HEK293 (cell line): ENCODE measurements around the gene TNFAIP3.

Source experiments
- CTCF ChIA-PET: fragments of 350-600 bp; formaldehyde crosslinking; extraction: SDS; loops from one replicate; lab custom pipeline; 2021; ENCODE audit warnings: antibody characterized with exemption; lab: Yijun Ruan, JAX
- POLR2A ChIA-PET: fragments of 300-600 bp; formaldehyde crosslinking; extraction: SDS; loops from one replicate; lab custom pipeline; 2020; ENCODE audit warnings: antibody characterized with exemption, inconsistent platforms; lab: Yijun Ruan, JAX
- H3K27ac ChIP-seq: fragments of 200-500 bp; sonication (Bioruptor generic); 2 replicates; pipeline ENCODE4 v1.5.1; 2014; ENCODE audit warnings: low read depth, low read length, control low read depth, inconsistent platforms; ENCODE audit errors: extremely low read depth
- H3K36me3 ChIP-seq, 2 experiments: fragments of 200-500 bp in 1 of 2; sonication (Bioruptor generic) in 1 of 2; 1 replicate in 1 of 2; 2 replicates in 1 of 2; pipeline ENCODE4 v1.5.1; 2014 to 2017; ENCODE audit warnings: inconsistent platforms in 2 of 2, low read length in 2 of 2; ENCODE audit not compliant: control insufficient read depth in 2 of 2, insufficient read depth in 1 of 2
- H3K4me1 ChIP-seq: fragments of 200-500 bp; sonication (Bioruptor generic); 2 replicates; pipeline ENCODE4 v1.5.1; 2014; ENCODE audit warnings: mild to moderate bottlenecking, low read length, inconsistent platforms; ENCODE audit not compliant: control insufficient read depth, insufficient read depth
- H3K4me3 ChIP-seq: 2 replicates; pipeline ENCODE4 v1.5.1; 2011; ENCODE audit warnings: low read depth, mild to moderate bottlenecking, control low read depth, low read length, moderate library complexity
- H3K9me3 ChIP-seq: fragments of 200-500 bp; sonication (Bioruptor generic); 2 replicates; pipeline ENCODE4 v1.5.1; 2014; ENCODE audit warnings: low read depth, low read length, inconsistent platforms; ENCODE audit not compliant: control insufficient read depth, insufficient read depth
- BCL11B ChIP-seq: fragments of 450-650 bp; formaldehyde crosslinking; IDR thresholded peaks from 2 replicates; pipeline ENCODE4 v1.5.1; 2016; ENCODE audit warnings: low read depth, missing biosample characterization, missing genetic modification characterization
- GLI2 ChIP-seq: fragments of 450-650 bp; formaldehyde crosslinking; IDR thresholded peaks from 2 replicates; pipeline ENCODE4; 2017; ENCODE audit warnings: missing biosample characterization, missing genetic modification characterization, low read depth, borderline replicate concordance
- GLI4 ChIP-seq: fragments of 450-650 bp; formaldehyde crosslinking; IDR thresholded peaks from 2 replicates; pipeline ENCODE4 v1.5.1; 2016; ENCODE audit warnings: missing biosample characterization, missing genetic modification characterization
- GLIS2 ChIP-seq: fragments of 450-650 bp; formaldehyde crosslinking; IDR thresholded peaks from 2 replicates; pipeline ENCODE4 v1.5.1; 2016; ENCODE audit warnings: missing biosample characterization, missing genetic modification characterization
- KLF17 ChIP-seq: fragments of 450-650 bp; formaldehyde crosslinking; IDR thresholded peaks from 2 replicates; pipeline ENCODE4 v1.5.1; 2016; ENCODE audit warnings: missing biosample characterization, missing genetic modification characterization
- PRDM1 ChIP-seq: fragments of 450-650 bp; formaldehyde crosslinking; IDR thresholded peaks from 2 replicates; pipeline ENCODE4; 2016; ENCODE audit warnings: missing biosample characterization, missing genetic modification characterization
- SP3 ChIP-seq: fragments of 450-650 bp; formaldehyde crosslinking; IDR thresholded peaks from 2 replicates; pipeline ENCODE4 v1.5.1; 2016; ENCODE audit warnings: missing biosample characterization, missing genetic modification characterization
- TRIM28 ChIP-seq: IDR thresholded peaks from 2 replicates; pipeline ENCODE4 v1.6.1; 2011; ENCODE audit warnings: low read length, control low read depth, borderline replicate concordance
- ZNF155 ChIP-seq: fragments of 450-650 bp; formaldehyde crosslinking; IDR thresholded peaks from 2 replicates; pipeline ENCODE4 v1.5.1; 2016; ENCODE audit warnings: missing biosample characterization, missing genetic modification characterization
- ZNF48 ChIP-seq: fragments of 450-650 bp; formaldehyde crosslinking; IDR thresholded peaks from 2 replicates; pipeline ENCODE4 v1.5.1; 2016; ENCODE audit warnings: missing biosample characterization, missing genetic modification characterization
- ZNF837 ChIP-seq: fragments of 450-650 bp; formaldehyde crosslinking; IDR thresholded peaks from 2 replicates; pipeline ENCODE4 v1.5.1; 2016; ENCODE audit warnings: missing biosample characterization, missing genetic modification characterization
- TF ChIP-seq, protein P1 (sequence below): fragments of 450-650 bp; formaldehyde crosslinking; IDR thresholded peaks from 2 replicates; pipeline ENCODE4; 2016; ENCODE audit warnings: missing biosample characterization, missing genetic modification characterization
- TF ChIP-seq, protein P2 (sequence below): fragments of 450-650 bp; formaldehyde crosslinking; IDR thresholded peaks from 2 replicates; pipeline ENCODE4 v1.5.1; 2016; ENCODE audit warnings: missing biosample characterization, missing genetic modification characterization
- TF ChIP-seq, protein P3 (sequence below): fragments of 450-650 bp; formaldehyde crosslinking; IDR thresholded peaks from 2 replicates; pipeline ENCODE4 v1.5.1; 2016; ENCODE audit warnings: missing biosample characterization, missing genetic modification characterization
- TF ChIP-seq, protein P4 (sequence below): fragments of 450-650 bp; formaldehyde crosslinking; IDR thresholded peaks from 2 replicates; pipeline ENCODE4 v1.5.1; 2016; ENCODE audit warnings: missing biosample characterization, missing genetic modification characterization

Gene TNFAIP3

GRCh38 chr6:137914530-137915193, 47.6 kb downstream of the TNFAIP3 start:
- CTCF ChIA-PET: interaction anchor here (0.6 kb wide), 1 partner anchor 559 kb away, joined by 3 read pairs; no protein-coding TSS in a partner anchor
- TF ChIP-seq, protein P1, sequence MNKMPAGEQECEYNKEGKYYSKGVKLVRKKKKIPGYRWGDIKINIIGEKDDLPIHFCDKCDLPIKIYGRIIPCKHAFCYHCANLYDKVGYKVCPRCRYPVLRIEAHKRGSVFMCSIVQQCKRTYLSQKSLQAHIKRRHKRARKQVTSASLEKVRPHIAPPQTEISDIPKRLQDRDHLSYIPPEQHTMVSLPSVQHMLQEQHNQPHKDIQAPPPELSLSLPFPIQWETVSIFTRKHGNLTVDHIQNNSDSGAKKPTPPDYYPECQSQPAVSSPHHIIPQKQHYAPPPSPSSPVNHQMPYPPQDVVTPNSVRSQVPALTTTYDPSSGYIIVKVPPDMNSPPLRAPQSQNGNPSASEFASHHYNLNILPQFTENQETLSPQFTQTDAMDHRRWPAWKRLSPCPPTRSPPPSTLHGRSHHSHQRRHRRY: no peak
- TF ChIP-seq TRIM28 (no peak), SP3 (no peak), GLI2 (no peak), GLIS2 (tag by site-specific recombination) (no peak), PRDM1 (tag by site-specific recombination) (no peak), ZNF48 (tag by site-specific recombination) (no peak), ZNF837 (tag by site-specific recombination) (no peak), KLF17 (tag by site-specific recombination) (no peak), ZNF155 (tag by site-specific recombination) (no peak), GLI4 (tag by site-specific recombination) (no peak), BCL11B (tag by site-specific recombination) (no peak)
- TF ChIP-seq, protein P2, sequence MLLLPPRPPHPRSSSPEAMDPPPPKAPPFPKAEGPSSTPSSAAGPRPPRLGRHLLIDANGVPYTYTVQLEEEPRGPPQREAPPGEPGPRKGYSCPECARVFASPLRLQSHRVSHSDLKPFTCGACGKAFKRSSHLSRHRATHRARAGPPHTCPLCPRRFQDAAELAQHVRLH (tag by site-specific recombination): no peak
- TF ChIP-seq, protein P3, sequence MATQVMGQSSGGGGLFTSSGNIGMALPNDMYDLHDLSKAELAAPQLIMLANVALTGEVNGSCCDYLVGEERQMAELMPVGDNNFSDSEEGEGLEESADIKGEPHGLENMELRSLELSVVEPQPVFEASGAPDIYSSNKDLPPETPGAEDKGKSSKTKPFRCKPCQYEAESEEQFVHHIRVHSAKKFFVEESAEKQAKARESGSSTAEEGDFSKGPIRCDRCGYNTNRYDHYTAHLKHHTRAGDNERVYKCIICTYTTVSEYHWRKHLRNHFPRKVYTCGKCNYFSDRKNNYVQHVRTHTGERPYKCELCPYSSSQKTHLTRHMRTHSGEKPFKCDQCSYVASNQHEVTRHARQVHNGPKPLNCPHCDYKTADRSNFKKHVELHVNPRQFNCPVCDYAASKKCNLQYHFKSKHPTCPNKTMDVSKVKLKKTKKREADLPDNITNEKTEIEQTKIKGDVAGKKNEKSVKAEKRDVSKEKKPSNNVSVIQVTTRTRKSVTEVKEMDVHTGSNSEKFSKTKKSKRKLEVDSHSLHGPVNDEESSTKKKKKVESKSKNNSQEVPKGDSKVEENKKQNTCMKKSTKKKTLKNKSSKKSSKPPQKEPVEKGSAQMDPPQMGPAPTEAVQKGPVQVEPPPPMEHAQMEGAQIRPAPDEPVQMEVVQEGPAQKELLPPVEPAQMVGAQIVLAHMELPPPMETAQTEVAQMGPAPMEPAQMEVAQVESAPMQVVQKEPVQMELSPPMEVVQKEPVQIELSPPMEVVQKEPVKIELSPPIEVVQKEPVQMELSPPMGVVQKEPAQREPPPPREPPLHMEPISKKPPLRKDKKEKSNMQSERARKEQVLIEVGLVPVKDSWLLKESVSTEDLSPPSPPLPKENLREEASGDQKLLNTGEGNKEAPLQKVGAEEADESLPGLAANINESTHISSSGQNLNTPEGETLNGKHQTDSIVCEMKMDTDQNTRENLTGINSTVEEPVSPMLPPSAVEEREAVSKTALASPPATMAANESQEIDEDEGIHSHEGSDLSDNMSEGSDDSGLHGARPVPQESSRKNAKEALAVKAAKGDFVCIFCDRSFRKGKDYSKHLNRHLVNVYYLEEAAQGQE: no peak
- TF ChIP-seq, protein P4, sequence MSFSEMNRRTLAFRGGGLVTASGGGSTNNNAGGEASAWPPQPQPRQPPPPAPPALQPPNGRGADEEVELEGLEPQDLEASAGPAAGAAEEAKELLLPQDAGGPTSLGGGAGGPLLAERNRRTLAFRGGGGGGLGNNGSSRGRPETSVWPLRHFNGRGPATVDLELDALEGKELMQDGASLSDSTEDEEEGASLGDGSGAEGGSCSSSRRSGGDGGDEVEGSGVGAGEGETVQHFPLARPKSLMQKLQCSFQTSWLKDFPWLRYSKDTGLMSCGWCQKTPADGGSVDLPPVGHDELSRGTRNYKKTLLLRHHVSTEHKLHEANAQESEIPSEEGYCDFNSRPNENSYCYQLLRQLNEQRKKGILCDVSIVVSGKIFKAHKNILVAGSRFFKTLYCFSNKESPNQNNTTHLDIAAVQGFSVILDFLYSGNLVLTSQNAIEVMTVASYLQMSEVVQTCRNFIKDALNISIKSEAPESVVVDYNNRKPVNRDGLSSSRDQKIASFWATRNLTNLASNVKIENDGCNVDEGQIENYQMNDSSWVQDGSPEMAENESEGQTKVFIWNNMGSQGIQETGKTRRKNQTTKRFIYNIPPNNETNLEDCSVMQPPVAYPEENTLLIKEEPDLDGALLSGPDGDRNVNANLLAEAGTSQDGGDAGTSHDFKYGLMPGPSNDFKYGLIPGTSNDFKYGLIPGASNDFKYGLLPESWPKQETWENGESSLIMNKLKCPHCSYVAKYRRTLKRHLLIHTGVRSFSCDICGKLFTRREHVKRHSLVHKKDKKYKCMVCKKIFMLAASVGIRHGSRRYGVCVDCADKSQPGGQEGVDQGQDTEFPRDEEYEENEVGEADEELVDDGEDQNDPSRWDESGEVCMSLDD (tag by site-specific recombination): no peak
- TF ChIP-seq, all 188 proteins: peak for 0
- H3K4me1 ChIP-seq: no peaks in the 10 kb centered on the region
- H3K36me3 ChIP-seq: no peaks in the 10 kb centered on the region
- no peak overlapping the region for H3K4me3 ChIP-seq
- H3K9me3 ChIP-seq: no peaks in the 10 kb centered on the region
- POLR2A ChIA-PET: no interaction called here
- no peak overlapping the region for H3K27ac ChIP-seq

GRCh38 chr6:137915790-137916189, 48.7 kb downstream of the TNFAIP3 start:
- Histone ChIP-seq H3K36me3 (no peaks in the 10 kb centered on the region), H3K9me3 (no peaks in the 10 kb centered on the region), H3K27ac (no peak overlapping the region), H3K4me3 (no peak overlapping the region), H3K4me1 (no peaks in the 10 kb centered on the region)
- POLR2A ChIA-PET: no interaction called here
- CTCF ChIA-PET: interaction anchor here (0.7 kb wide), 1 partner anchor 94 kb away, joined by 3 read pairs; no protein-coding TSS in a partner anchor
- TF ChIP-seq, protein P3: no peak
